ENCODE results near the gene CGB5.
A peak's percentile ranks its signal among the peaks of the same experiment; 100 is the strongest.
"Not testable (repeated sequence)": the region's sequence is repeated elsewhere in the genome, so short reads cannot be mapped to it uniquely, and the experiment has no call there.

DNA sequence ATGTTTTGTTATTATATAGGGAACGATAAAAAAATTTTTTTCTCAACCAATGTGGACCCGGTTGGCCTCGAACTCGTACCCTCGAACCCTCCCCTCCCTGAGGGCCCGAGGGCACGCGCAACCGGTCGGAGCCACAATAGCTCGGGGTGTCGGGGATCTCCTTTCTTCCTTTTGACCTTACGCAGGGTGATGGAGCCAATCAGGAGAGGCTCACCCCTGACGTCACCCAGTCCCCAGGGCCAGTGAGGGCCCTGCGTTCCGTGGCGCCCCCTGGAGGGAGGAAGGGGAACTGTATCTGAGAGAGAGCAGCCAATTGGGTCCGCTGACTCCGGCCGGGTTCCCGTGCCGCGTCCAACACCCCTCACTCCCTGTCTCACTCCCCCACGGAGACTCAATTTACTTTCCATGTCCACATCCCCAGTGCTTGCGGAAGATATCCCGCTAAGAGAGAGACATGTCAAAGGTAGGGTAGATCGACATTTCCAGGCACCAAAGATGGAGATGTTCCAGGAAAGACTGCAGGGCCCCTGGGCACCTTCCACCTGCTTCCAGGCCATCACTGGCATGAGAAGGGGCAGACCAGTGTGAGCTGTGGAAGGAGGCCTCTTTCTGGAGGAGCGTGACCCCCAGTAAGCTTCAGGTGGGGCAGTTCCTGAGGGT is 11.9 kb upstream of the CGB5 start, which contains the start of gene CGB2:
- TF ChIP-seq, protein P1, sequence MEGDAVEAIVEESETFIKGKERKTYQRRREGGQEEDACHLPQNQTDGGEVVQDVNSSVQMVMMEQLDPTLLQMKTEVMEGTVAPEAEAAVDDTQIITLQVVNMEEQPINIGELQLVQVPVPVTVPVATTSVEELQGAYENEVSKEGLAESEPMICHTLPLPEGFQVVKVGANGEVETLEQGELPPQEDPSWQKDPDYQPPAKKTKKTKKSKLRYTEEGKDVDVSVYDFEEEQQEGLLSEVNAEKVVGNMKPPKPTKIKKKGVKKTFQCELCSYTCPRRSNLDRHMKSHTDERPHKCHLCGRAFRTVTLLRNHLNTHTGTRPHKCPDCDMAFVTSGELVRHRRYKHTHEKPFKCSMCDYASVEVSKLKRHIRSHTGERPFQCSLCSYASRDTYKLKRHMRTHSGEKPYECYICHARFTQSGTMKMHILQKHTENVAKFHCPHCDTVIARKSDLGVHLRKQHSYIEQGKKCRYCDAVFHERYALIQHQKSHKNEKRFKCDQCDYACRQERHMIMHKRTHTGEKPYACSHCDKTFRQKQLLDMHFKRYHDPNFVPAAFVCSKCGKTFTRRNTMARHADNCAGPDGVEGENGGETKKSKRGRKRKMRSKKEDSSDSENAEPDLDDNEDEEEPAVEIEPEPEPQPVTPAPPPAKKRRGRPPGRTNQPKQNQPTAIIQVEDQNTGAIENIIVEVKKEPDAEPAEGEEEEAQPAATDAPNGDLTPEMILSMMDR (conservative IDR thresholded peaks at IDR 0.05; ENCODE audit: low read depth, low read length): peak; percentile 63
- TF ChIP-seq EZH2 (IDR thresholded peaks at IDR 0.05; ENCODE audit: borderline replicate concordance, low read depth, low read length, poor library complexity, severe bottlenecking): not testable (repeated sequence)

Measured in A673 (cell line).